Fibroblast of pulmonary artery (primary cell): ENCODE data around the gene TAF8.
A peak's percentile ranks its signal among the peaks of the same experiment; 100 is the strongest.
"Not testable (repeated sequence)": the region's sequence is repeated elsewhere in the genome, so short reads cannot be mapped to it uniquely, and the experiment has no call there.

ENCODE experiments used
- DNase-seq: peaks from one replicate; pipeline ENCODE4 v3.0.0-alpha.2; 2010; ENCODE audit warnings: low read depth
- H3K4me3 ChIP-seq: replicated peaks from 2 replicates; pipeline ENCODE4 v1.5.1; 2011; ENCODE audit warnings: low read depth, mild to moderate bottlenecking, control low read depth, low read length, moderate library complexity
- CTCF ChIP-seq: IDR thresholded peaks from 2 replicates; pipeline ENCODE4 v1.5.1; 2011; ENCODE audit warnings: mild to moderate bottlenecking, control low read depth, low read length, inconsistent platforms; ENCODE audit errors: missing control alignments

TAF8 gene

GRCh38 chr6:42050297-42051267 lies at the start of gene TAF8:
Gene TAF8 (plus strand): TSS chr6:42050524. CDS start chr6:42050542, 18 bp downstream.
- TF ChIP-seq CTCF: no peak
- DNase-seq: peak; percentile 94

GRCh38 chr6:42001506-42001905 lies 48.8 kb upstream of the TAF8 start:
- TF ChIP-seq CTCF: no peak
- DNase-seq: no peak
- H3K4me3 ChIP-seq: no peak overlapping the region

More at GRCh38 chr6:42050297-42051267, at the start of gene TAF8:
- H3K4me3 ChIP-seq: peak within 1 kb of the TSS; percentile 82

- not testable (repeated sequence) for DNase-seq, H3K4me3 ChIP-seq
Measured at GRCh38 chr6:42003658-42004057, 46.7 kb upstream of the TAF8 start.

- no peak for DNase-seq
- H3K4me3 ChIP-seq: no peak overlapping the region
- no peak for TF ChIP-seq CTCF
Measured at GRCh38 chr6:42007286-42008137, 42.8 kb upstream of the TAF8 start.

- H3K4me3 ChIP-seq, DNase-seq: not testable (repeated sequence)
Measured at GRCh38 chr6:42008138-42008528, 42.2 kb upstream of the TAF8 start.

- no peak overlapping the region for H3K4me3 ChIP-seq
- DNase-seq: no peak
- TF ChIP-seq CTCF: no peak
Measured at GRCh38 chr6:42009844-42010184, 40.5 kb upstream of the TAF8 start.

GRCh38 chr6:42010185-42010891 lies 40.0 kb upstream of the TAF8 start:
- TF ChIP-seq CTCF: no peak
- H3K4me3 ChIP-seq: no peak overlapping the region
- DNase-seq: peak; percentile 33
